ENCODE measurements around the gene MAGEB17.

The MAGEB17 gene

DNA sequence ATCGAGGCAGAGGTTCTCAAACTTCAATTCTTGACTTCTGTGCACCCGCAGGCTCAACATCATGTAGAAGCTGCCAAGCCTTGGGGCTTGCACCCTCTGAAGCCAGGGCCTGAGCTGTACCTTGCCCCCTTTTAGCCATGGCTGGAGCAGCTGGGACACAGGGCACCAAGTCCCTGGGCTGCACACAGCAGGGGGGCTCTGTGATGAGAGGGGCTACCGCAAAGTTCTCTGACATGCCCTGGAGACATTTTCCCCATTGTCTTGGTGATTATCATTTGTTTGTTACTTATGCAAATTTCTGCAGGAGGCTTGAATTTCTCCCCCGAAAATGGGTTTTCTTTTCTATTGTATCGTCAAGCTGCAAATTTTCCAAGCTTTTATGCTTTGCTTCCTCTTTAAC is 4.9 kb upstream of the MAGEB17 start:
- no peak for DNase-seq (ENCODE audit: low read depth, low spot score)
- TF ChIP-seq, protein P1, sequence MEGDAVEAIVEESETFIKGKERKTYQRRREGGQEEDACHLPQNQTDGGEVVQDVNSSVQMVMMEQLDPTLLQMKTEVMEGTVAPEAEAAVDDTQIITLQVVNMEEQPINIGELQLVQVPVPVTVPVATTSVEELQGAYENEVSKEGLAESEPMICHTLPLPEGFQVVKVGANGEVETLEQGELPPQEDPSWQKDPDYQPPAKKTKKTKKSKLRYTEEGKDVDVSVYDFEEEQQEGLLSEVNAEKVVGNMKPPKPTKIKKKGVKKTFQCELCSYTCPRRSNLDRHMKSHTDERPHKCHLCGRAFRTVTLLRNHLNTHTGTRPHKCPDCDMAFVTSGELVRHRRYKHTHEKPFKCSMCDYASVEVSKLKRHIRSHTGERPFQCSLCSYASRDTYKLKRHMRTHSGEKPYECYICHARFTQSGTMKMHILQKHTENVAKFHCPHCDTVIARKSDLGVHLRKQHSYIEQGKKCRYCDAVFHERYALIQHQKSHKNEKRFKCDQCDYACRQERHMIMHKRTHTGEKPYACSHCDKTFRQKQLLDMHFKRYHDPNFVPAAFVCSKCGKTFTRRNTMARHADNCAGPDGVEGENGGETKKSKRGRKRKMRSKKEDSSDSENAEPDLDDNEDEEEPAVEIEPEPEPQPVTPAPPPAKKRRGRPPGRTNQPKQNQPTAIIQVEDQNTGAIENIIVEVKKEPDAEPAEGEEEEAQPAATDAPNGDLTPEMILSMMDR (IDR thresholded peaks at IDR 0.05; ENCODE audit: insufficient read depth, low read length, missing control alignments): no peak
- ChIA-PET CTCF (no interaction called here), POLR2A (no interaction called here)
- no peak overlapping the region for H3K4me3 ChIP-seq (ENCODE audit: low read depth, low read length)

DNA sequence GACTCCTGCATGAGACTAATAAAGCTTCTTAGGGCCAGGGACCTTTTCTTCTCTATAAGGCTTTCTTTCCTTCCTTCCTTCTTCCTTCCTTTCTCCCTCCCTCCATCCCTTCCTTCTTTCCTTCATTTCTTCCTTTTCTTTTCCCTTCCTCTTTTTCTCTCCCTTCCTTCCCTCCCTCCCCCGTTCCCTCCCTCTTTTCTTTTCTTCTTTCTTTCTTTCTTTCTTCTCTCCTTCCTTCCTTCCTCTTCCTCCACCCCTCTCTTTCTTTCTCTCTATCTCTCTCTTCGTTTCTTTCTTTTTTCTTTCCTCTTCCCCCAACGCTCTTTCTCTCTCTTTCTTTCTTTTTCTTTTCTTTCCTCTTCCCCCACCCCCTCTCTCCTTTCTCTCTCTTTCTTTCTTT is 2.5 kb upstream of the MAGEB17 start:
- ChIA-PET CTCF (no interaction called here), POLR2A (no interaction called here)
- TF ChIP-seq, protein P1 (IDR thresholded peaks at IDR 0.05; ENCODE audit: insufficient read depth, low read length, missing control alignments): no peak
- H3K4me3 ChIP-seq (ENCODE audit: low read depth, low read length): no peak overlapping the region
- DNase-seq (ENCODE audit: low read depth, low spot score): no peak

DNA sequence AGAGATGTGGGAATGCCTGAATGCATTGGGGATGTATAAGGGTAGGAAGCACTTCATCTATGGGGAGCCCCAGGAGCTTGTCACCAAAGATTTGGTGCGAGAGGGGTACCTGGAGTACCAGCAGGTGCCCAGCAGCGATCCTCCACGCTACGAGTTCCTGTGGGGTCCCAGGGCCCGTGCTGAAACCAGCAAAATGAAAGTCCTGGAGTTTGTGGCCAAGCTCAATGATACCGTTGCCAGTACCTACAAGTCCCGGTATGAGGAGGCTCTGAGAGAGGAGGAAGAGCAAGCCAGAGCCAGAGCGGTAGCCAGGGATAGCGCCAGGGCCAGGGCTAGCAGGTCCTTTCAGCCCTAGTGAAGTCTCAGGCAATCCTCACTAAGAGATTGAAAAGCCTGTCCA is 3.8 kb downstream of the MAGEB17 start:
- no peak for DNase-seq (ENCODE audit: low read depth, low spot score)
- H3K4me3 ChIP-seq (ENCODE audit: low read depth, low read length): no peak overlapping the region
- TF ChIP-seq, protein P1 (IDR thresholded peaks at IDR 0.05; ENCODE audit: insufficient read depth, low read length, missing control alignments): no peak
- POLR2A ChIA-PET: no interaction called here
- CTCF ChIA-PET: no interaction called here

DNA sequence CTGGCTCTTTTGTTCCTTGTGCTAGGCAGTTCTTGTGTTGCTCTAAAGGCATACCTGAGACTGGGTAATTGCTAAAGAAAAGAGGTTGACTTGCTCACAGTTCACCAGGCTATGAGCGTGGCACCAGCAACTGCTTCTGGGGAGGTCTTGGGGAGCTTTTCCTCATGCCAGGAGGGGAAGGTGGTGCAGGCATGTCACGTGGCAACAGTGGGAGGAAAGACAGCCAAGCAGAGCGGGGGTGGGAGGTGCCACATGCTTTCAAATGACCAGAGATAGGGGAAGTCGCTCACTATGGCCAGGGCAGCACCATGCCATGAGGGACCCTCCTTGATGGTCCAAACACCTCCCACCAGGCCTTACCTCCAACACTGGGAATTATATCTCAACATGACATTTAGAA is 4.7 kb downstream of the MAGEB17 start:
- H3K4me3 ChIP-seq (ENCODE audit: low read depth, low read length): no peak overlapping the region
- no peak for DNase-seq (ENCODE audit: low read depth, low spot score)
- ChIA-PET POLR2A (no interaction called here), CTCF (no interaction called here)
- TF ChIP-seq, protein P1 (IDR thresholded peaks at IDR 0.05; ENCODE audit: insufficient read depth, low read length, missing control alignments): no peak

DNA sequence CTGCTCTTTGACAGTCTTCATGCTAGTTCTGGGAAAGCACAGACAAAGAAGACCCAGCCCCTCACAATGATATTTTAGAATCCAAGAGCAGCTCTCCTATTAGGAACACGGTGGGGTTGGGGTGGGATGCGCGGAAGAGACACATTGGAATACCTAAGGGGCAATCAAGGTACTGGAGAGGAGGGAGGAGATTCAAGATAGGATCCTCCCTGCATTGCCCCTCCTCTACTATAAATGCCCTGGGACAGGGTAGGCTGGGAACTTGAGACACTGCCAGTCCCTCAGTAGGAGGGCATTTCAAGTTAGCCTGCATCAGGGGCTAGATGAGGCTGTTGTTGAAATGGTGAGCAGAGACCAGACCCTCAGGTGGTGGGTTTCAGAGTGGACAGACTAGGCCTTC is 5.1 kb downstream of the MAGEB17 start:
- no peak overlapping the region for H3K4me3 ChIP-seq (ENCODE audit: low read depth, low read length)
- POLR2A ChIA-PET: no interaction called here
- CTCF ChIA-PET: no interaction called here
- TF ChIP-seq, protein P1 (IDR thresholded peaks at IDR 0.05; ENCODE audit: insufficient read depth, low read length, missing control alignments): no peak
- no peak for DNase-seq (ENCODE audit: low read depth, low spot score)

DNA sequence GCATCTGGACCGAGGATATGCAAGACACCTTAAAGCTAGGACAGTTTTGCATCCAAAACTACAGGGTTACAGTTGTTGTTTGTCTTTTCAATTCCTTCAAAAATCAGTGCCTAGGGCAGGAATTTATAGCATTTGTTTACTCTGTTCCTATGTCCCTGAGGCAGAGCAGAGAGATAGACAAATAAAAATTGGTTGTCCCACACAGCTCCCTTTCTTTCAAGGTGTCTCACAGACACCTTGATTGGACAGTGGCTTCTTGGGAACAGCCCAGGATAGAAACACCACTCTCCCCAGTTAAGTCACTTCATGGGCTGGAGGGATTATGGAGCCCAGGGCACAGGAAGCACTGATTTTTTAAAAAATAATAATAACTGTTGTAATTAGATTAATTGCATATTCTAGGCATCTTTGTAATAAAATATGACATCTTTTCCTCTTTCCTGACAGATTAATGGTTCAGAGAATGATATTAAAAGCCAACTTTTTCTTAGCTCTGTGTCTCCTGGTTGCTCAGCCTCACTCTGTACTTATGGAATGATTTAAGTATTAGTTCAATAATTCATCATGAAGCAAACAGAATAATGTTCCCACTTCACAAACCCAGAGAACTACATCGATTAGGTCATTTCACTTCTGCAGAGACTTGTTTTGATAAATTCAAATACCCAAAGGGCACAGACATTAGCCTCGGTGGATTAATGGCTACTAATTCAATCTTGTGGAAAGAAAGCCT is 8.2 kb downstream of the MAGEB17 start:
- TF ChIP-seq, protein P1 (IDR thresholded peaks at IDR 0.05; ENCODE audit: insufficient read depth, low read length, missing control alignments): no peak
- ChIA-PET POLR2A (no interaction called here), CTCF (no interaction called here)
- DNase-seq (ENCODE audit: low read depth, low spot score): no peak
- no peak overlapping the region for H3K4me3 ChIP-seq (ENCODE audit: low read depth, low read length)

All from AG04449 (cell line).